ENCODE measurements around the gene DET1.
"Not testable (repeated sequence)": the region's sequence is repeated elsewhere in the genome, so short reads cannot be mapped to it uniquely, and the experiment has no call there.

DET1 gene

DNA sequence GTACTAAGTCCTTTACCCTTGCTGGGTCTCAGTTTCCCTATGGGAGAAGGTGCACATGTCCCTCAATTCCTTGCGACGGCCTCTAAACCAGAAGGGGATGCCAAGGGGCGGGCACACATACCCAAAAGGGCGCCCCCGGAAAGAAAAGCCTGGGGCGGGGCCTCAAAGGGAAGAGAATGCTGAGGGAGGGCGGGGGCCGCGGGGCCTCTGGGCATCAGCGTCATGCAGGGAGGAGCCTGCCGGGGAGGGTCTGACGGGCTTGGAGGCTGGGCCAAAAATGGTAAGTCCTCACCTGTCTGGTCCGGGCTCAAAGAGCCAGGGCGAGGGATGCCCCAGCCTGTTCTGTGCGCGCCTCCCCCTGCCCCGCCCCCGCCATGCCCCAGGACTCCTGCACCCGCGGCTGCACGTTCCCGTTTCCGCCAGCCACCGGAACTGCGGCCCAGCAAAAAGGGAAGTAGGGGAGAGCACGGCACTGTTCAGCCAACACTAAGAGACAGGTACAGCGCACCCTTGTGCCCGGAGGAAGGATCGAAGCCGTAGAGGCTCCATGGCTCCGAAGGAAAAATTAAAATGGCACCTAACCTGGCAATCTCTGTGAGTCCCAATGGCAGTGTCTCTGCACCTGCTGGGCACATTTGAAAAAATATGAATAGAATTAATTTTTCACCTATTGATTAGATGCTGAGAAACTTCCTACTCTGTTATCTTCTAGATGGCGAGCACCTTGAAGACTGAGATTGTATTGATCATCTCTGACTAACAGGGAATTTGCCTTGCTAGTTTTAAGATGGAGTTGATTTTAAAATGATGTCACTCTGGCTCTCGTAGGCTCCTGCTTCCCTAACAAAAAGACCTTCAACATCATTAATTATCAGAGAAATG is at the start of gene DET1:
TSS of gene DET1 (minus strand) at position 434 of the 882 bp plus-strand sequence. CDS start 14,976 bp downstream, outside the sequence.
- DNase-seq (ENCODE audit: low read depth in 1 of 2, low spot score in 1 of 2) = peak; percentile 85 to 92

DNA sequence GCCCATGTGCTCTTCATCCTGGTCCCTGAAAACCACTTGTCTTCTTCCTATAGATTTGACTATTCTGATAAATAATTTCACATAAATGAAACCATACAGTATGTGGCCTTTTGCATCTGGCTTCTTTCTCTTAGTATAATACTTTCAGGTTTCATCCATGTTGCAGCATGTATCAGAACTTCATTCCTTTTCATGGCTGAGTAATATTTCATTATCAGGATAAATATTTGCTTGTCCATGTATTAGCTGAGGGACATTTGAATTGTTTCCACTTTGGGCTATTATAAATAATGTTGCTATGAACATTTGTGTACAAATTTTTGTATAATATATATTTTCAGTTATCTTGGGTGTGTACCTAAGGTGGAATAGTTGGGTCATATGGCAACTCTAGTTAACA is 44.9 kb upstream of the DET1 start:
- no peak for DNase-seq (ENCODE audit: low read depth in 1 of 2, low spot score in 1 of 2)

DNA sequence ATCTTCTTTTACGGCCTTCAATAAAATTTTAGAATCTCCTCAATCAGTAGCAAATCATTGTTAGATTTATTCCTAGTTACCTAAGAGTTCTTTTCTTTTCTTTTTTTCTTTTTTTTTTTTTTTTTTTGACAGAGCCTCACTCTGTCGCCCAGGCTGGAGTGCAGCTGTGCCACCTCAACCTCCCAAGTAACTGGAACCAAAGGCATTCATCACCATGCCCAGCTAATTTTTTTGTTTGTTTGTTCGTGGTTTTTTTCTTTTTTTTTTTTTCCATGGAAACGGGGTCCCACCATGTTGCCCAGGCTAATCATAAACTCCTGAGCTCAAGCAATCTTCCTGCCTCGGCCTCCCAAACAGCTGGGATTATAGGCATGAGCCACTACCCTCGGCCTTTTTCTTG is 44.3 kb upstream of the DET1 start:
- DNase-seq (ENCODE audit: low read depth in 1 of 2, low spot score in 1 of 2) = no peak

DNA sequence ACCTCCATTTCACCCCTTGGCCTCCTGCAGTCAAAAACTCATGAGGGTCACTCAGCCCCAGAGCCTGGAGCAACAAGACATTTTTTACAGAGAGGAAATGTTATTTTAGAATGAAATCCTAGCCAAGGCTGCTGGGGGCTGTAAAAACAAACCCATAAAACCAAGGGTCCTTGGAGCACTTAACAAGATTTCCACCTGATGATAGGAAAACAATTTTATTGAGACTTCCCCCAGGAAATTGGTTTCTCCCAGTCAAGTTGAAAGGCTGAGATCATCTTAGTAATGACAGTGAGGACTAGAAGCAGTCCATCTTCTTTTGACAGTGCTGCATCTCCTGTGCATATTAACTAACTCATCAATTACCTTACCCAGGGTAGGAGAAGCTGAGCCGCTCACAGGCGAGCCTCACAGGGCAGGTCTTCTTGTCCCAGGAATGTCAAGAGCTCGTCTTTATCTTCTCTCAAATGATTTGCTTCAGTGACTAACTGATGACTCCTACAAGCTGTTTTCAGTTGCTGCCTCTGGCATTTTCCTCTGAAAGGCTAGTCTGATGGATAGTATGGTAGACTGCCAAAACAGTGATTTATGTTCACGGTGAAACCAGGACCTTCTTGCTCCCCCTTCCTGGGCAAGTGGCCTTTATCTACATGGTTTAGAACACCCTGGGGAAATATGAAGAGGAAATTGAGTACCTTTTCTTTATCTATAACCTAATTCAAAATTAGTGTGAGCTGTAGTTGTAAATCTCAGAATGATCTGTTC is 40.1 kb upstream of the DET1 start:
- no peak for DNase-seq (ENCODE audit: low read depth in 1 of 2, low spot score in 1 of 2)

DNA sequence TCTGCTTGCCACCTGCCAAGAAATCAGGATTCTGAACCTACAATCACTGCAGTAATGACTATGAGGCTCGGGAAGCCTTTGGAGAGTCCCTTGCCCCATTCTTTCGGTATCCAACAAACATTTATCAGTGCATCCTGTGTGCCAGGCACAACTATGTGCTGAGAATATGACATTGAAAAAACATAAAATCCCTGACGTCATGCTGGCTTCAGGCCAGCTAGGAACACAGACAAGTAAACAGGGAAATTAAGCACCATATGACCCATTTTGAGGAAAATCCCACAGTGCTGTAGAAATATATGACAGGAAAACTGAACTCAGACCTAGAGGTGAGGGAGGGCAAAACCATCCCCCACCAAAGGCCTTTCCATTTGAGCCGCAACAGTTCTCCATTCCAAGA is 34.1 kb upstream of the DET1 start:
- no peak for DNase-seq (ENCODE audit: low read depth in 1 of 2, low spot score in 1 of 2)

DNA sequence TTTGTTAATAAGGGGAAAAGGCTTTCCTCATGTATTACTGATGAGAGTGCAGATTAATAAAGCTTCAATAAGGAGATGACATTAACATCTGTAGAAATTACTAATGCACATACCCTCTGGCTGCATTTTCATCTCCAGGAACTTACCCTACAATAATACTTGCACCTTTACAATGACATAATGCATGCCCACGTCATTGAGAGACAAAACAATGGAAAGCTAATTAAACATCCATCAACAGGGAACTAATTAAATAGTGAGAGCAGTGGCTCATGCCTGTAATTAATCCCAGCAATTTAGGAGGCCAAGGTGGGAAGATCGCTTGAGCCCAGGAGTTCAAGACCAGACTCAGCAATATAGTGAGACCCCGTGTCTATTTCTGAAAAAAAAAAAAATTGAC is 32.8 kb upstream of the DET1 start:
- DNase-seq (ENCODE audit: low read depth in 1 of 2, low spot score in 1 of 2) = no peak

DNA sequence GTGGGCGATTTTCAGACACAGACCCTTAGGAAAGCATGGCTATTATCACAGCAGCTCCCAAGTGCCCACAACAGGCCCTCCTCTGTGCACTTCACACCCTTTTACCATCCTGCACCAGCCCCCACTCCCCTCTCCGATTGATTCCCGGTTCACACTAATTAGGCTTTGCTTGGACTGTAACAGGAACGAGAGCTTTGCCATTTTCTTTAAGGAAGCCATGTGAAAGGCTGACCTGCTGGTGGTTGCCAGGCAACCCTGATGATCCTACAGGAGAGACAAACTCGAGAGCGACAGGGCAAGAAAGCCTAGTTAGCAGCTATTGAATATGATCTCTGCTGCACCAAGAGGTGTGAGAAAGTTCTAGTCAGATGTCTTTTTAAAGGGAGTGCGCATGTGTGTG is 28.2 kb upstream of the DET1 start:
- DNase-seq (ENCODE audit: low read depth in 1 of 2, low spot score in 1 of 2) = no peak

DNA sequence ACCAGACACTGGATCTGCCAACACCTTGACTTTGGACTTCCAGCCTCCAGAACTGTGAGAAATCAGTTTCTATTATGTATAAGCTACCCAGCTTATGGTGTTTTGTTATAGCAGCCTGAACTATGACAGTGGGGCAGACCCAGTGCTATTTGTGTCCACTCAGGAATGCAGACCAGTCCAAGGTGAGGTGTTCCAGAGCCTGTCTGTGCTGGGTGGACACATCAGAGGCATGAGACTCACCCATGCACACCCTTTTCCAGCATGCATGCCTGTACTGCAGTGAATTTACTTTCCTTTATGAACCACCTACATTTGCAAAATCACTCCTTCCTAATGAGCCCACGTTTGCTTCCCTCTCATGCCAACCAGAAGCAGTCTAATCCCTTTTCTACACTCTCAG is 27.6 kb upstream of the DET1 start:
- no peak for DNase-seq (ENCODE audit: low read depth in 1 of 2, low spot score in 1 of 2)

DNA sequence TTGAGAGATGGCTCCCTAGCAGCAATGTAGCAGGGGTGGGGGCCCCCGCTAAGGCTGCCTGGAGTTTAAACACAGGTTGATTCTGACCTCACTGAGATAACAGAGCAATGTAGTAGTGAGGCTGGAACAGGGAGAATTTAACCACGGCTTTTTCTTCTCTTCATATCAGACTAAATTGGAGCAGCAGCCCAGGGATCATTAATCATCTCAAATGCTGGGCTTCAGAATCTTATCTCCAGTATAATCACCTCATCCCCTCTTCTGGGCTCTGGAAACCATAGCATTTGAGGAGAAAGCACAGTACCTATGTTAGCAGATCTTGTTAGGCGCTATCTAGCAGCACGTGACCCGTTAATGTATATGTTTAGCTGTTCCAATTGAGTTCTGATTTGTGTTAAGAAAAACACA is 25.4 kb upstream of the DET1 start:
- DNase-seq (ENCODE audit: low read depth in 1 of 2, low spot score in 1 of 2) = no peak

DNA sequence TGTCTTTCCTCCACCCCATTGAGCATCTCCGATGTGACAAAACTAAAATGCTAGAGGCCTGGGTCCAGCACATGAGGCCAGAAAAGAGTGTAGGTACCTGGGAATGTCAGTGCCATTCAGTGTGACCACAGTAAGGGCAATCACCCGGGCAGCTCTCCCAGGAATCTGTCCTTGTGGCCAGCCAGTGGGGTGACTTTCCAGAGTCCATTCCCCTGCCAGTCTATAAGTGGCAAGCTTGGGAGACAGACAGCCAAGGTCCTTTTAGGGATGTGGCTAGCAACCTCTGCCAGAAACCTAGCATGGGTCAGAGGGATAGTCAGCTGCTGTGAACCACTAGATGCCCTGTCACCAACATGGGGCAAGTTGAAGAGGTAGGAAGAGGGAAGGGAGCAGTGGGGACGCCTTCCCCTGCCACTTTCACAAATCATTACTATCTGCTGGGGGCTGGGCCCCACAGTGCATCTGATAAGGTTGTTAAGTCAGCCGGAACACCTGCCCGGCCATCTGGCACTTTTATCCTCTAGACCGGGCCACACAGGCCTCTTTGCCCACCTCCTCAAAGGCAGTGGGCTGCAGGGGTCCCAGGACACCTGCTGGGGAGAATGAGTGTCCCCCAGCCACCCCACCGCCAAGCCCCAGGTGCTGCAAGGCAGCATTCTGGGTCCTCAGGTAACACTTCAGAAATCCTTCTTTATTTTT is 24.8 kb upstream of the DET1 start:
- DNase-seq (ENCODE audit: low read depth in 1 of 2, low spot score in 1 of 2) = no peak

DNA sequence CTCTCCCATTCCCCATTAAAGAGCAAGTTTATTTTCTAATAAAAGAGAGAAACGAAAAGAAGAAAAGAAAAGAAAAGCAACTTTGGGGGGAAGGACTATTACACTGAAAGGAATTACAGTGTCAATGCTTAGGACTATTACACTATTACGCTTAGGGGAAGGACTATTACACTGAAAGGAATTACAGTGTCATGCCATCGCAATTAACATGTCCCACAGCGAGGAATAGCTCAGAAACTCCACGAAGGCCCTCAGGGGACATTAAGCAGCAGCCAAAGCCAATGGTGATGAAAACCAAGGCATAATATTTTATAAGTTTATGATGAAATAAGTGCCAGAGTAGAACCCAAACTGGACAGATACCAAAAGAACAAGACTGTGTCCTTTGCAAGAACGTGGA is 22.1 kb upstream of the DET1 start:
- no peak for DNase-seq (ENCODE audit: low read depth in 1 of 2, low spot score in 1 of 2)

DNA sequence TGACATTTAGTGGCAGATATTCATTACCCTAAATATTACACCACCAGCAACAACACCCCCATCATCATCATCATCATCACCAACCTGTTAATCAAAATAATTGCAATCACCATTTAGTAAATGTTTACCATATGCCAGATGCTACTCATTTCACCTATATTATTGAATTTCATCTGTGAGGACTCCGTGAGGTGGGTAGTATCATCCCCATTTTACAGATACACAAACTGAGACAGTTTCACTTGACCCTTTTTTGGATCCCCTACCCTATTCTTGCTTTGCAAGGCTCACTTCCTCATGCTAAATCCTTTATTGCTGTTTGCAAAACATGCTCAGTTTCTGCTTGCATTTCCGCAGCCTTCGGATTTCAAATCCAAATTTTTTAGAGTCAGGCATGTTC is 18.3 kb upstream of the DET1 start:
- no peak for DNase-seq (ENCODE audit: low read depth in 1 of 2, low spot score in 1 of 2)

DNA sequence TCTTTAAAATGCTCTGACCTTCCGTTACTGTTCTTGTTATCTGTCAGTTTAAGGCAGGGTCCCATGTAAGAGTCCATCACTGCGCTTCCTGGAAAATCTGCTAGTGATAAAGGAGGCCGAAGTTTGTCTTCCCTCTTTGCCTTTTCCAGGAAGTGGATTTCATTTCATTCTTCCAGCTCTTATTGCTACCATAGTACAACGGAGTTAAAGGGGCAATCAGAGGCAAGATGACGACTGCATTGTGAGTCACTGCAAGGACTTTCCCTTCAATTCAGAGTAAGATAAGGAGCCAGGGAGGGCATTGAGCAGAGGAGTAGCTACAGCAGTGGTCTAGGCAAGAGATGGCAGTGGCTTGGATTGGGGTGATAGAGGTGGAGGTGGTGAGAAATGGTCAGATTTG is 17.2 kb upstream of the DET1 start:
- DNase-seq (ENCODE audit: low read depth in 1 of 2, low spot score in 1 of 2) = no peak

DNA sequence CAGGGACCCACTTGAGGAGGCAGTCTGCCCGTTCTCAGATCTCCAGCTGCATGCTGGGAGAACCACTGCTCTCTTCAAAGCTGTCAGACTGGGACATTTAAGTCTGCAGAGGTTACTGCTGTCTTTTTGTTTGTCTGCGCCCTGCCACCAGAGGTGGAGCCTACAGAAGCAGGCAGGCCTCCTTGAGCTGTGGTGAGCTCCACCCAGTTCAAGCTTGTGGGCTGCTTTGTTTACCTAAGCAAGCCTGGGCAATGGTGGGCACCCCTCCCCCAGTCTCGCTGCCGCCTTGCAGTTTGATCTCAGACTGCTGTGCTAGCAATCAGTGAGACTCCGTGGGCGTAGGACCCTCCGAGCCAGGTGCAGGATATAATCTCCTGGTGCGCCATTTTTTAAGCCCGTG is 13.1 kb upstream of the DET1 start:
- not testable (repeated sequence) for DNase-seq (ENCODE audit: low read depth in 1 of 2, low spot score in 1 of 2)

DNA sequence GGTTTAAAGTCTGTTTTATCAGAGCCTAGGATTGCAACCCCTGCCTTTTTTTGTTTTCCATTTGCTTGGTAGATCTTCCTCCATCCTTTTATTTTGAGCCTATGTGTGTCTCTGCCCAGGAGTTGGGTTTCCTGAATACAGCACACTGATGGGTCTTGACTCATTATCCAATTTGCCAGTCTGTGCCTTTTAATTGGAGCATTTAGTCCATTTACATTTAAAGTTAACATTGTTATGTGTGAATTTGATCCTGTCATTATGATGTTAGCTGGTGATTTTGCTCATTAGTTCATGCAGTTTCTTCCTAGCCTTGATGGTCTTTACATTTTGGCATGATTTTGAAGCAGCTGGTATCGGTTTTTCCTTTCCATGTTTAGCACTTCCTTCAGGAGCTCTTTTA is 11.5 kb upstream of the DET1 start:
- DNase-seq (ENCODE audit: low read depth in 1 of 2, low spot score in 1 of 2) = not testable (repeated sequence)

DNA sequence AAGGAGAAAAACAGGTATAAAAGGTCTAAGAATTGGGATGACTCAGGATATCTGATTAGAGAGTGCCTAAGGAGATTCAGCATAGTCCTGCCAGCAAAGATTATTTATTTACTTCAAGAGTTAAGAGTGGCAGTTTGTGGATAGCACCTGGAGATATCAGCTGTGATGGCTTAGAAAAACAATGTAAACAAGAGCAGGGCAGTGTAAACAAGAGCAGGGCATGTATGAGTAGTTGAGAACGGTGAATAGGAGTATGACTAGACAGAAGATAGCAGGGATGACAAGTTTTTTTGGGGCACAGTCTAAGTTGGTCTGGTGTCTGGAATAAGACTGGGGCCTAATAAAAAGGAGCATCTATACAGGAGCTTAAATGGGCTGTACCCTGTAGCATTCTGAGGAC is 1.5 kb upstream of the DET1 start:
- not testable (repeated sequence) for DNase-seq (ENCODE audit: low read depth in 1 of 2, low spot score in 1 of 2)

DNA sequence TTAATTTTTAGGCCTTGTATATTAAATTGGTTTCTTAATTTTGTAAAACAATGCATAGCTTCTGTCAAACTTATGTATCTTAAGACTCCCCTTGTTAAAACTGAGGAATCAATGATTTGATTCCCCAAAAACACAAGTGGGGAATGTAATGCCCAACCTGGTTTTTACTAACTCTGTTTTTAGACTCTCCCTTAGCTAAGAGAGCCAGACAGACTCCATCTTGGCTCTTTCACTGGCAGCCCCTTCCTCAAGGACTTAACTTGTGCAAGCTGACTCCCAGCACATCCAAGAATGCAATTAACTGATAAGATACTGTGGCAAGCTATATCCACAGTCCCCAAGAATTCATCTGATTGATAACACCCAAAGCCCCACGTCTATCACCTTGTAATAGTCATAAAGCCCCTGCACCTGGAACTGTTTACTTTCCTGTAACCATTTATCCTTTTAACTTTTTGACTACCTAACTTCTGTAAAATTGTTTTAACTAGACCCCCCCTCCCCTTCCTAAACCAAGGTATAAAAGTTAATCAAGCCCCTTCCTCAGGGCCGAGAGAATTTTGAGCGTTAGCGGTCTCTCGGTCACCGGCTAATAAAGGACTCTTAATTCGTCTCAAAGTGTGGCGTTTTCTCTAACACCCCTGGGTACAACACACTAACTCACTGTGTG is 768 bp downstream of the DET1 start:
- not testable (repeated sequence) for DNase-seq (ENCODE audit: low read depth in 1 of 2, low spot score in 1 of 2)

DNA sequence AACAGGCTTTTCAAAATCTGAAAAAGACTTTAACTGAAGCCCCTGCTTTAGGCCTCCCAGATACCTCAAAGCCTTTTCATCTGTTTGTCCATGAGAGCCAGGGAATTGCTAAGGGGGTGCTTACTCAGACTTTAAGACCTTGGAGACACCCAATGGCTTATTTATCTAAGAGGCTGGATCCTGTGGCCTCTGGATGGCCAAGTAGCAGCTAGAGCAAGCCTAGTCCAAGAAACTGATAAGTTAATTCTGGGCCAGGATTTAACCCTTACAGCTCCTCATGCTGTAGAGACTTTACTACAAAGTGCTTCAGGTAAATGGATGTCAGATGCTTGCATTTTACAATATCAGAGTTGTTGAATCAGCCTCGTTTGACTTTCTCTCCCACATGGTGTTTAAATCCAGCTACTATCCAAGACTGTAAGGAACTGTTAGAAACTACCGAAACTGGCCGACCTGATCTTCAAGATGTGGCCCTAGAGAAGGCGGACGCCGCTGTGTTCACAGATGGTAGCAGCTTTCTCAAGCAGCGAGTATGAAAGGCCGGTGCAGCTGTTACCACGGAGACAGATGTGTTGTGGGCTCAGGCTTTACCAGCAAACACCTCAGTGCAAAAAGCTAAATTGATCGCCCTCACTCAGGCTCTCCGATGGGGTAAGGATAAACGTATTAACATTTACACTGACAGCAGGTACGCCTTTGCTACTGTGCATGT is 3.3 kb downstream of the DET1 start:
- no peak for DNase-seq (ENCODE audit: low read depth in 1 of 2, low spot score in 1 of 2)

DNA sequence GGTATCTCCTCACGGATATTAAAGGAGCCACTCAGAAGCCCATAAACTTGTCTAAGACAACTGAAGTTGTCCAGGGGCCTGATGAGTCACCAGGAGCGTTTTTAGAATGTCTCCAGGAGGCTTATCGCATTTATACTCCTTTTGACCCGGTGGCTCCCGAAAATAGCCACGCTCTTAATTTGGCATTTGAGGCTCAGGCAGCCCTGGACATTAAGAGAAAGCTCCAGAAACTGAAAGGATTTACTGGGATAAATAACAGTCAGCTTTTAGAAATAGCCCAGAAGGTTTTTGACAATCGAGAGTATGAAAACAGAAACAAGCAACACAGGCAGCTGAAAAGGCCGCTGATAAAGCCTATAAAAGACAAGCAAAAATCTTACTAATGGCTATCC is 4.1 kb downstream of the DET1 start:
- DNase-seq (ENCODE audit: low read depth in 1 of 2, low spot score in 1 of 2) = no peak

DNA sequence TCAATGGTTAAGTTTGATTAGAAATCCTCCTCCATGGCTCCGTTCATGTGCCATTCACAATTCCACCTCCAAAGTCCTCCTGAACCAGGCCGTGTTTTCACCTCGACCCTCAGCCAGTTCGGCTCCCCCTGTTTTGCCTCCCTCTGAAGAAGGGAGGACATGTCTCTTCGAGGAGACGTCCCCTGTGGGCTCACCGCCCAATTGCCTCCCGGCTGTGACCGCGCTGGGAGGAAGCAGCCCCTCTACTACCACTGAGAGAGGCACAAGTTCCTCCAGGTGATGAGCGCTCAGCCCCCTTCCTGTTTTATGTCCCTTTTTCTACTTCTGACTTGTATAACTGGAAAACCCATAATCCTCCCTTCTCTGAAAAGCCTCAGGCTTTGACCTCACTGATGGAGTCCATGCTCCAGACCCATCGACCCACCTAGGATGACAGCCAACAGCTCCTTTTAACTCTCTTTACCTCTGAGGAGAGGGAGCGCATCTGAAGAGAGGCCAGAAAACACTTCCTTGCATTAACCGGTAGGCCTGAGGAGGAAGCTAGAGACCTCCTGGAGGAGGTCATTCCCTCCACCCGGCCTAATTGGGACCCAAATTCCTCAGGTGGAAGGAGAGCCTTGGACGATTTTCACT is 4.7 kb downstream of the DET1 start:
- DNase-seq (ENCODE audit: low read depth in 1 of 2, low spot score in 1 of 2) = no peak
